GM12892 (cell line): ENCODE measurements around the gene IFI44L.
A peak's percentile ranks its signal among the peaks of the same experiment; 100 is the strongest.

Source experiments
- DNase-seq: peaks from one replicate; pipeline ENCODE4 v3.0.0; 2011; ENCODE audit not compliant: insufficient read length
- FAIRE-seq: peaks from 2 replicates; lab custom pipeline; 2011; peaks lifted over from hg19 to GRCh38; lab: Jason Lieb, UNC
- POLR2A ChIP-seq: IDR thresholded peaks from 2 replicates; pipeline ENCODE4 v1.6.1; 2011; ENCODE audit warnings: low read depth, low read length, control low read depth
- POLR2AphosphoS5 ChIP-seq: IDR thresholded peaks from 2 replicates; pipeline ENCODE4 v1.6.1; 2011; ENCODE audit warnings: low read depth, low read length, control low read depth
- TAF1 ChIP-seq: IDR thresholded peaks from 2 replicates; pipeline ENCODE4 v1.6.1; 2011; ENCODE audit warnings: low read depth, mild to moderate bottlenecking, control low read depth, low read length, borderline replicate concordance

The IFI44L gene

DNA sequence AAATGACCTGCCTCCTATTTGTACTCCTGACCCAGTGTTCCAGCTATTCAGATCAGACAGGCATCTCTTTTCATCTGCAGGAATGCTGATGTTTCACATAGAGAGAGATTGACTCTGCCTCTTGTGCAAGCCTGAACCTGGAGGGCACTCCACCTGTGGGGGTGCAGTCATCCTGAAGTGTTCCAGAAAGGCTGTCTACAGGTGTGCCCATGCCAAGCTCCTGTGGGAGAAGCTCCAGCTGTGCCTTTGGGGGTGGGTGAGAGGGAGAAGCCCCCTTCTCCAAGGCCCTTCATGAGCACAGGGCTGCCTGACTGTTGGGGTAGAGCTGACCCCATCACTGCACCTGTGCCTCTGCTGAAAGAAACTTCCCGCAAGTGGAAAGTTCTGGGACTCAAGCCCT lies 52.2 kb downstream of the IFI44L start:
- DNase-seq (no peak), FAIRE-seq (no peak)
- TF ChIP-seq TAF1 (no peak), POLR2A (no peak), POLR2AphosphoS5 (no peak)

DNA sequence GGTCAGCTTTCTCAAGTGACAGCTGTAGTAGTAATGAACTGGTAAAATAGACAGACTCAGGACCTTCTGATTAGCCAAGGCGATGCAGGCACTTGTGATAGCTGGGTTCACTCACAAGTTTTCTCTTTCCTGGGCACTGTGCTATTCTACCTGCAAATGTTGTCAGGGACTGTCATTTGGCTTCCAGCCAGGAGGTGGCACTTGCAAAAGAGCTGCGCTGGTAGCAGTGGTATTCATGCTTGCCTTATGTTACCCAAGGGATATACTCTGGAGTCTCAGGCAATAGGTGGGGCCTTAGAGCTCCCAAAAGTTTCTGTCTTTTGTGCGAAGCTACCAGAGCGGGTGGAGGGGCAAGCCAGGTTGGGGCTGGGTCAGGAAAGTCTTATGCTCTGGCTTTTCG lies 52.9 kb downstream of the IFI44L start:
- FAIRE-seq = no peak
- TF ChIP-seq POLR2A = no peak
- TF ChIP-seq POLR2AphosphoS5 = no peak
- TF ChIP-seq TAF1 = no peak
- no peak for DNase-seq

DNA sequence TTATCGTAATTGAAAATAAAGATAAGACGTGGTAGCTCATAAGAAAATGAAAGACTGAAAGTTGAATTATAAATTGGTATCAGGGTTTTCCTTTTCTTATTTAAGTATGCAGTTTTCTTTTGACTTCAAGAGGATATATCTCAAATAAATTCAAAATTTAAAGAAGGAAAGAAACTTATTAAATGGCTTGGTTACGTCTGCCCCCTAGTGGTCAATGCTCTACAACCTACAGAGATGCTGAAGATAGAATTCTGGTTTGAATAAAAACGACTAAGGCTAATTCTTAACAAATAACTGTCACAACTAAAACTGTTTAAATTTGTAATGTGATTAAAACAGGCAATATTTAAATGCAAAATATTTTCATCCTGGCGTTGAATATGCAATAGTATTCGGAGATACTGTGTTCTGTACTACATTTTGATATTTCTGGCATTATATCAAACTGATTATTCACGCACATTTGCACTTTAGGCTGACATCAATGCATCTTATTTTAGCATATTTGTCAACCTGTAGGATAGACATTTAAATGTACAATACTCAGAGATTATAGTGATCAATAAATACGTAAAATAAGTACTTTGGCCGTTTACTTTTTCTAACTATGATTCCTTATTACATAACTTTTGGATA lies 56.2 kb downstream of the IFI44L start:
- DNase-seq = no peak
- TF ChIP-seq POLR2AphosphoS5 (no peak), POLR2A (no peak), TAF1 (no peak)
- peak; percentile 58 for FAIRE-seq

DNA sequence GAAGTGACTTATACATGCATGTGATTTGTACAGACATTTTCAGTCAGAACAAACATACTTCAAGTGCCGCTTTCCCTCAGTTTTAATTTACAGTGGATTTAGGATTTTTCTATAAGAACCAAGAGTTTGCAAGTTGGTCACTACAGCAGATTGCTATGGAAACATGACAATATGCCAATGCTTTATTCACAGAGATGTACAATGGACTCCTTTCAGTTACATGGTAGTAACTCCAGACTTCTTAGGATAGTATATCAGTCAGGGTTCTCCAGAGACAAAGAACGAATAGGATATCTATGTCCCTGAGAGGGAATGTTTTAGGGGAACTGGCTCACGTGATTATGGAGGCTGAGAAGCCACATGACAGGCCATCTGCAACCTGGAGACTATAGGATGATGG lies 56.7 kb downstream of the IFI44L start:
- no peak for TF ChIP-seq TAF1
- no peak for TF ChIP-seq POLR2AphosphoS5
- no peak for TF ChIP-seq POLR2A
- DNase-seq = no peak
- no peak for FAIRE-seq

DNA sequence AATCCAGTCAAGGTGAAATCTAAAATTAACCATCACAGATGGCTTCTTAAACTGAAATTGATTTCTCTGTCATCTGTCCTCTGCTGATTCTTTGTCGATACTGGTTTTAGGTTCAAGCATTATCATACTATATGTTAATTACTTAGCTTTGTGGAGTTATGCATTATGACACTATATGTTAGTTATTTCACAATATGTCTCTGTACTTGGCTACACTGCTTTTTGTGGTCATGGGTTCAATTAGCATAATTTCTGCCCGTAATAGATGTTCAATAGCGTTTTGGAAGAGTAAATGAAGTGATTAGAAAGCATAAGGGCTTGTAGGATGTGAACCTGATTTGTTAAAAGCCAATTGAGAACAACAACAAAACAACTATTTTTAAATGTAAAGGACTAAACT lies 57.5 kb downstream of the IFI44L start:
- TF ChIP-seq POLR2A (no peak), TAF1 (no peak), POLR2AphosphoS5 (no peak)
- DNase-seq (no peak), FAIRE-seq (peak; percentile 62)

- FAIRE-seq (peak; percentile 76), DNase-seq (no peak)
- TF ChIP-seq POLR2A = no peak
- no peak for TF ChIP-seq TAF1
- no peak for TF ChIP-seq POLR2AphosphoS5
Measured at GRCh38 chr1:78678324-78678723, 58.1 kb downstream of the IFI44L start.

DNA sequence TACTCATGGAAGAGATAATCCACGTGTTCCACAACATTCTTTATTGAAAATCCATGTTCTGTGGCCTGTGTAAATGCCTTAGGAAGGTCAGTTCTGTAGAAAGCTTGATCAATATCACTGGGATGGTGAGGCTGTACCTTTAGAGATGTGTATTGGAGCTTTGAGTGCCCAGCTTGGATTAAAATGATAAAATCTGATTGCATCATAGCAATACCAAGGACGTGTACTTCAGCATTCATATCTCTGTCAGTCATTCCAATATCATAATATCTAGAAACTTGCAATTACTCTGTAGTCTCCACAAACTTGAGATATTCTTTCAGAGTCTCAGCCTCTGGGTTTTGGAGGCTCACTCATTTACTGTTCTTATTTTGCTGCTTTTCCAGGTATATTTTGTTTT lies 61.0 kb downstream of the IFI44L start:
- TF ChIP-seq POLR2A (no peak), POLR2AphosphoS5 (no peak), TAF1 (no peak)
- FAIRE-seq = no peak
- DNase-seq = no peak

- DNase-seq = no peak
- TF ChIP-seq TAF1 = no peak
- FAIRE-seq = peak; percentile 53
Measured at GRCh38 chr1:78682496-78682895, 62.2 kb downstream of the IFI44L start.

GRCh38 chr1:78683079-78683478 lies 62.8 kb downstream of the IFI44L start:
- DNase-seq = no peak
- FAIRE-seq = no peak
- TF ChIP-seq POLR2A = no peak
- no peak for TF ChIP-seq POLR2AphosphoS5
- TF ChIP-seq TAF1 = no peak

GRCh38 chr1:78687315-78687714 lies 67.1 kb downstream of the IFI44L start:
- DNase-seq (no peak), FAIRE-seq (no peak)
- no peak for TF ChIP-seq POLR2A

GRCh38 chr1:78687914-78688313 lies 67.7 kb downstream of the IFI44L start:
- TF ChIP-seq POLR2A (no peak), TAF1 (no peak), POLR2AphosphoS5 (no peak)
- DNase-seq (no peak), FAIRE-seq (no peak)

- DNase-seq (no peak), FAIRE-seq (no peak)
- TF ChIP-seq TAF1 (no peak), POLR2A (no peak), POLR2AphosphoS5 (no peak)
Measured at GRCh38 chr1:78688697-78689096, 68.4 kb downstream of the IFI44L start.

DNA sequence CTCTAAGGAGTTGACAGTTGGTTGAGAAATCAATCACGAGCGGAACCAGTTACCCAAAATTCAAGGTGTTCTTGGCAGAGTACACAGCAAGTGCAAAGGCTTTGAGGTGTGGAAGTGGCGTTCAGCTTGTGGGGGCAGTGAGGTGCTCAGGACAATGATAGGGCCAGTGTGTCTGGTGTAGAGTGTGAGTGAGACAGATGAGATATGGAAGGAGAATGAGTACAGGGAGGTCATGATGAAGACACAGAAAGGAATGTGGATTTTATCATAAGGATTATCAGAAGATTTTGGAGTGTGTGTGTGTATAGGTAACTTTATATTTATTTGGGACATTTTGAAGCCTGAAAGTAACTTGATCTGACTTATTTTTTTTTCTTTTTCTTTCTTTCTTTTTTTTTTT lies 70.3 kb downstream of the IFI44L start:
- FAIRE-seq (no peak), DNase-seq (no peak)
- no peak for TF ChIP-seq POLR2A
- no peak for TF ChIP-seq POLR2AphosphoS5
- no peak for TF ChIP-seq TAF1
